Kidney (tissue), 14 donors: ENCODE measurements around the gene ISOC2. TPM values are rescaled to one million over a fixed set of nuclear protein-coding genes. Genes with fewer than 3 reads are reported as not detected.

Source experiments
- DNase-seq, 5 donors: peaks; one replicate each; pipeline ENCODE4 v3.0.0-alpha.2; 2013 to 2020
- FAIRE-seq: peaks from 2 replicates; lab custom pipeline; 2012; peaks lifted over from hg19 to GRCh38; lab: Jason Lieb, UNC
- H3K27ac ChIP-seq, 2 donors: one replicate each; pipeline ENCODE4 v1.7.0; 2013; ENCODE audit warnings: low read depth in 2 of 2, low read length in 2 of 2, inconsistent platforms in 1 of 2
- H3K27me3 ChIP-seq: one replicate; pipeline ENCODE4 v1.7.1; 2013; ENCODE audit warnings: low read length, inconsistent platforms; ENCODE audit not compliant: control insufficient read depth, insufficient read depth
- H3K36me3 ChIP-seq, 3 donors: one replicate each; pipeline versions ENCODE4 v1.7.0 to v1.7.1; 2013; ENCODE audit warnings: low read length in 3 of 3, control low read depth in 1 of 3, inconsistent platforms in 1 of 3; ENCODE audit not compliant: insufficient read depth in 3 of 3, control insufficient read depth in 2 of 3
- H3K4me1 ChIP-seq, 3 donors: one replicate each; pipeline versions ENCODE4 v1.7.0 to v1.7.1; 2013; ENCODE audit warnings: low read length in 3 of 3, inconsistent platforms in 1 of 3, low read depth in 1 of 3; ENCODE audit not compliant: control insufficient read depth in 2 of 3, insufficient read depth in 2 of 3
- H3K4me3 ChIP-seq, 3 donors: one replicate each; pipeline versions ENCODE4 v1.7.0 to v1.8.1; 2013; ENCODE audit warnings: low read length in 3 of 3, control low read depth in 1 of 3, inconsistent platforms in 1 of 3
- H3K9ac ChIP-seq, 3 donors: one replicate each; pipeline versions ENCODE4 v1.7.0 to v1.7.1; 2013; ENCODE audit warnings: low read length in 3 of 3, control low read depth in 1 of 3, inconsistent platforms in 1 of 3
- H3K9me3 ChIP-seq, 3 donors: one replicate each; pipeline versions ENCODE4 v1.7.0 to v1.7.1; 2013; ENCODE audit warnings: low read length in 3 of 3, control low read depth in 1 of 3, inconsistent platforms in 1 of 3; ENCODE audit not compliant: control insufficient read depth in 2 of 3, insufficient read depth in 1 of 3
- CTCF ChIP-seq: IDR thresholded peaks from 3 replicates; pipeline ENCODE4 v1.5.1; 2012; ENCODE audit warnings: mild to moderate bottlenecking, moderate library complexity, borderline replicate concordance; ENCODE audit not compliant: insufficient read depth; ENCODE audit errors: extremely low read depth
- intact Hi-C: fragments of 100-400 bp; cut with DNase I; formaldehyde crosslinking; loops from one replicate; pipeline ENCODE4 v1.11.1; 2022
- polyA plus RNA-seq: library from polyadenylated mRNA; stranded (reverse); fragments of 350-450 nt; fragmentation: Illumina TruSeq; extraction: RNeasy Lipid Tissue Mini Kit (QIAGEN cat#74804); gene quantifications from one replicate; pipeline ENCODE4 v1.2.3, GENCODE V29; 2014; ENCODE audit warnings: low read depth, low replicate concordance; ENCODE audit not compliant: insufficient read depth
- total RNA-seq: library from RNA; stranded (reverse); fragmentation: NEBNext Ultra II Directional; extraction: Animal tissue kit (Norgen Biotek cat#: 25700); gene quantifications from one replicate; pipeline ENCODE4 v1.2.1, GENCODE V29; 2021
- donor health status: control.
- donor health status: control.
- donor health status: control.
- donor health status: control.
- donor health status: control.
- donor health status: DM: yes; HTN: yes; CAD: no.
- donor health status: Normal renal cell carcinoma (clear cell type).

ISOC2 gene
- total and polyA plus RNA-seq, 2 donors from 2014 or later, result 45.9 to 326 TPM

GRCh38 chr19:55489711-55490477, 28.5 kb upstream of the ISOC2 start:
- Histone ChIP-seq H3K27ac (no peak overlapping the region), H3K9me3 (no peaks in the 10 kb centered on the region), H3K36me3 (no peaks in the 10 kb centered on the region), H3K27me3 (no peaks in the 10 kb centered on the region), H3K4me1 (peaks cover 0 to 16% (median 5%) of the 10 kb centered on the region in 3 donors), H3K9ac (no peak overlapping the region), H3K4me3 (no peak overlapping the region)
- FAIRE-seq (no peak), DNase-seq (peak in 1 of 5 donors; percentile 71)
- intact Hi-C loops, result no loop called here
- TF ChIP-seq CTCF, result no peak

GRCh38 chr19:55488986-55489710, 27.7 kb upstream of the ISOC2 start:
- no peaks in the 10 kb centered on the region for H3K27me3 ChIP-seq
- TF ChIP-seq CTCF, result no peak
- H3K36me3 ChIP-seq, result no peaks in the 10 kb centered on the region
- no peak overlapping the region for H3K27ac ChIP-seq
- FAIRE-seq (no peak), DNase-seq (peak in 1 of 5 donors; percentile 72)
- H3K4me1 ChIP-seq, result peaks cover 0 to 22% (median 5%) of the 10 kb centered on the region in 3 donors
- intact Hi-C loops, result no loop called here
- H3K9me3 ChIP-seq, result no peaks in the 10 kb centered on the region
- no peak overlapping the region for H3K4me3 ChIP-seq
- no peak overlapping the region for H3K9ac ChIP-seq

- H3K27me3 ChIP-seq, result no peaks in the 10 kb centered on the region
- DNase-seq, result peak in 3 of 5 donors; percentile 63 to 87 (median 73)
- H3K9me3 ChIP-seq, result no peaks in the 10 kb centered on the region
- FAIRE-seq, result no peak
- intact Hi-C loops, result no loop called here
- H3K27ac ChIP-seq, result peak within 1 kb of the TSS; percentile 59 to 68
- no peaks in the 10 kb centered on the region for H3K36me3 ChIP-seq
- H3K9ac ChIP-seq, result peak within 1 kb of the TSS in 1 of 3 donors; percentile 40
- H3K4me1 ChIP-seq, result peaks cover 0 to 24% (median 5%) of the 10 kb centered on the region in 3 donors
- no peak for TF ChIP-seq CTCF
- H3K4me3 ChIP-seq, result no peak within 1 kb of the TSS
Measured at GRCh38 chr19:55487924-55488687, 26.7 kb upstream of the ISOC2 start, which contains the start of gene SSC5D. SSC5D (plus strand) TSS chr19:55488436; CDS start chr19:55488590, 154 bp downstream.
